Gastroesophageal sphincter (tissue), 3 donors: Measurements from ENCODE around the gene XYLT1.

Experiments
- EP300 ChIP-seq: sonication (generic); formaldehyde crosslinking; IDR thresholded peaks from one replicate; pipeline ENCODE4 v1.6.1; 2017; ENCODE audit warnings: antibody characterized with exemption, mild to moderate bottlenecking
- POLR2A ChIP-seq, 2 donors: fragments of 450-650 bp; IDR thresholded peaks; one replicate each; pipeline ENCODE4 v1.6.1; 2017; ENCODE audit warnings: antibody characterized with exemption in 2 of 2, mild to moderate bottlenecking in 2 of 2, moderate library complexity in 1 of 2
- POLR2AphosphoS5 ChIP-seq: sonication (generic); formaldehyde crosslinking; IDR thresholded peaks from one replicate; pipeline ENCODE4 v1.6.1; 2017; ENCODE audit warnings: antibody characterized with exemption
- TF ChIP-seq, protein P1 (sequence below), 4 experiments: fragments of 200-600 bp in 2 of 4; fragments of 450-650 bp in 2 of 4; sonication (generic) in 1 of 4; IDR thresholded peaks; one replicate each; pipeline ENCODE4 v1.5.1; 2017 to 2019; ENCODE audit warnings: antibody characterized with exemption in 4 of 4, mild to moderate bottlenecking in 2 of 4, moderate library complexity in 2 of 4

DNA sequence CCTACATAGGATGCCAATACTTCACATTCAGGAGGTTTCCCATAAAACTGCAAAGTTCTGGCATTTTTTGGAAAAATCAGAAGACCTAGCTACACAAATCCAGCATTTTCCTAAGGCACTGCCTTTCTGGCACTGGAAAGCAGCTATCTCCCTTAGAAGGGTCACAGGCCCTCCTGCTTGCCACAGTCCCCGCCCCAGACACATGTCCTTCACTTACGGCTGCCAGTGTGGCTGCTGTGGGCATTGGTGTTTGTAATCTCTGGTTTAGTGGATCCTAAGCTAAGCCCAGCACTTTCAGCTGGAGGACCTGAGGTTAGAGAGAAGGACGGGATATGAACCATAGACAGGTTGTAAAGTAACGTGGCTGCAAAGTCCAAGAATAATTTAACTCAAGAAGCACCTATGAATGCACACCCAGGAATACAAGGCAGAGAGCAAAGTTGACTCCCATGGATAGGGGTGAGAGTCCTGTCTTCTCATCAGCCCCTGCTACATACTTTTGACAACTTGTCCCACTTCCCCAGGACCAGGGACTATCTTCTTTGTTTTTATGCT is 100.0 kb downstream of the XYLT1 start:
- TF ChIP-seq, protein P1, sequence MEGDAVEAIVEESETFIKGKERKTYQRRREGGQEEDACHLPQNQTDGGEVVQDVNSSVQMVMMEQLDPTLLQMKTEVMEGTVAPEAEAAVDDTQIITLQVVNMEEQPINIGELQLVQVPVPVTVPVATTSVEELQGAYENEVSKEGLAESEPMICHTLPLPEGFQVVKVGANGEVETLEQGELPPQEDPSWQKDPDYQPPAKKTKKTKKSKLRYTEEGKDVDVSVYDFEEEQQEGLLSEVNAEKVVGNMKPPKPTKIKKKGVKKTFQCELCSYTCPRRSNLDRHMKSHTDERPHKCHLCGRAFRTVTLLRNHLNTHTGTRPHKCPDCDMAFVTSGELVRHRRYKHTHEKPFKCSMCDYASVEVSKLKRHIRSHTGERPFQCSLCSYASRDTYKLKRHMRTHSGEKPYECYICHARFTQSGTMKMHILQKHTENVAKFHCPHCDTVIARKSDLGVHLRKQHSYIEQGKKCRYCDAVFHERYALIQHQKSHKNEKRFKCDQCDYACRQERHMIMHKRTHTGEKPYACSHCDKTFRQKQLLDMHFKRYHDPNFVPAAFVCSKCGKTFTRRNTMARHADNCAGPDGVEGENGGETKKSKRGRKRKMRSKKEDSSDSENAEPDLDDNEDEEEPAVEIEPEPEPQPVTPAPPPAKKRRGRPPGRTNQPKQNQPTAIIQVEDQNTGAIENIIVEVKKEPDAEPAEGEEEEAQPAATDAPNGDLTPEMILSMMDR (IDR thresholded peaks at IDR 0.05): no peak
- TF ChIP-seq EP300: no peak
- no peak for TF ChIP-seq POLR2AphosphoS5
- TF ChIP-seq POLR2A (IDR thresholded peaks at IDR 0.05): no peak
